HG02642 (cell line): ENCODE results near the gene ALCAM.
A peak's percentile ranks its signal among the peaks of the same experiment; 100 is the strongest.

Source experiments
- ATAC-seq: cut with Tn5 transposase; IDR thresholded peaks from one replicate; pipeline ENCODE4 v1.9.1; 2021; ENCODE audit warnings: mild to moderate bottlenecking; ENCODE audit not compliant: unreplicated experiment, poor library complexity

Gene ALCAM

GRCh38 chr3:105355408-105356061 is 11.2 kb upstream of the ALCAM start:
- ATAC-seq: no peak

- no peak for ATAC-seq
Measured at GRCh38 chr3:105356396-105356795, 10.3 kb upstream of the ALCAM start.

GRCh38 chr3:105356988-105357387 is 9.7 kb upstream of the ALCAM start:
- ATAC-seq: no peak

GRCh38 chr3:105359098-105359762 is 7.5 kb upstream of the ALCAM start:
- peak; percentile 38 for ATAC-seq

GRCh38 chr3:105360003-105360402 is 6.7 kb upstream of the ALCAM start:
- ATAC-seq: no peak

- no peak for ATAC-seq
Measured at GRCh38 chr3:105362021-105362665, 4.6 kb upstream of the ALCAM start.

- no peak for ATAC-seq
Measured at GRCh38 chr3:105364128-105364527, 2.6 kb upstream of the ALCAM start.

- no peak for ATAC-seq
Measured at GRCh38 chr3:105365081-105365390, 1.7 kb upstream of the ALCAM start.

- ATAC-seq: no peak
Measured at GRCh38 chr3:105365391-105366325, 1.1 kb upstream of the ALCAM start.

GRCh38 chr3:105367063-105367405 is 325 bp downstream of the ALCAM start:
- ATAC-seq: peak; percentile 6

- ATAC-seq: peak; percentile 34
Measured at GRCh38 chr3:105367406-105368213, 901 bp downstream of the ALCAM start.

- ATAC-seq: peak; percentile 28
Measured at GRCh38 chr3:105368566-105369499, 2.1 kb downstream of the ALCAM start.

GRCh38 chr3:105369500-105370371 is 3.0 kb downstream of the ALCAM start:
- peak; percentile 20 for ATAC-seq

- ATAC-seq: no peak
Measured at GRCh38 chr3:105373383-105373782, 6.7 kb downstream of the ALCAM start.

GRCh38 chr3:105375750-105376511 is 9.2 kb downstream of the ALCAM start:
- no peak for ATAC-seq

- no peak for ATAC-seq
Measured at GRCh38 chr3:105377716-105378115, 11.0 kb downstream of the ALCAM start.

GRCh38 chr3:105385179-105385578 is 18.5 kb downstream of the ALCAM start:
- no peak for ATAC-seq
